Right lobe of liver (tissue), 6 donors: ENCODE measurements around the gene CYP3A4. TPM values are rescaled to one million over a fixed set of nuclear protein-coding genes. Genes with fewer than 3 reads are reported as not detected.

Experiments used
- ATAC-seq, 4 donors: fragments of 200-7000 bp; cut with Tn5 transposase; one replicate each; pipeline ENCODE4 v1.9.1; 2020; ENCODE audit warnings: mild to moderate bottlenecking in 4 of 4, moderate library complexity in 4 of 4
- DNase-seq, 3 donors: peaks; one replicate each; pipeline ENCODE4 v3.0.0-alpha.2; 2020
- H3K27ac ChIP-seq, 3 donors: fragments of 200-600 bp; one replicate each; pipeline ENCODE4 v1.8.0; 2022
- H3K27me3 ChIP-seq, 2 donors: fragments of 200-600 bp; one replicate each; pipeline ENCODE4 v1.8.0; 2022
- H3K36me3 ChIP-seq, 4 donors: fragments of 200-600 bp; sonication (generic) in 1 of 4; one replicate each; pipeline versions ENCODE4 v1.5.1 to v1.8.0; 2017 to 2022; ENCODE audit warnings: control low read depth in 1 of 4
- H3K4me1 ChIP-seq, 4 donors: fragments of 200-600 bp; sonication (generic) in 1 of 4; one replicate each; pipeline versions ENCODE4 v1.5.1 to v1.8.0; 2017 to 2022; ENCODE audit warnings: control low read depth in 1 of 4
- H3K4me3 ChIP-seq, 3 donors: fragments of 200-600 bp; one replicate each; pipeline ENCODE4 v1.8.0; 2022
- H3K9me3 ChIP-seq, 4 donors: fragments of 200-600 bp; sonication (generic) in 1 of 4; one replicate each; pipeline versions ENCODE4 v1.5.1 to v1.8.0; 2017 to 2022; ENCODE audit warnings: control low read depth in 1 of 4
- CTCF ChIP-seq, 4 donors: fragments of 200-600 bp in 3 of 4; fragments of 450-650 bp in 1 of 4; IDR thresholded peaks; one replicate each; pipeline versions ENCODE4 v1.5.1 to v1.8.0; 2016 to 2022; ENCODE audit warnings: antibody characterized with exemption in 4 of 4, mild to moderate bottlenecking in 2 of 4
- POLR2A ChIP-seq: fragments of 450-650 bp; IDR thresholded peaks from one replicate; pipeline ENCODE4 v1.6.1; 2017; ENCODE audit warnings: antibody characterized with exemption, mild to moderate bottlenecking
- WGBS: methylation state at CpG from one replicate; pipeline ENCODE4 v1.1.6; 2018; ENCODE audit warnings: low coverage, low lambda C conversion rate; ENCODE audit not compliant: insufficient coverage; ENCODE audit errors: missing lambda C conversion rate; 5-methylcytosine and 5-hydroxymethylcytosine counted together
- intact Hi-C, 2 donors: fragments of 100-400 bp; cut with DNase I; formaldehyde crosslinking; loops; one replicate each; pipeline versions ENCODE4 v1.11.2 to v1.14.1; 2022
- total RNA-seq, 6 experiments: library from RNA; depleted of rRNA in 2 of 6; stranded (reverse); fragments of >200 nt in 2 of 6; fragmentation: NEBNext Ultra II Directional in 3 of 6; extraction: Animal tissue kit (Norgen Biotek cat#: 25700) in 3 of 6; gene quantifications; one replicate each; pipeline versions ENCODE4 v1.1.0 to v1.2.4, GENCODE V29; 2016 to 2023
- donor health status: DM: no; HTN: yes; CAD: no.
- donor health status: DM: no; HTN: no; CAD: no.
- donor health status: DM: no; HTN: no; CAD: no.
- donor health status: DM: no; HTN: yes; CAD: no.
- donor health status: DM: no; HTN: yes; CAD: no.

CYP3A4 gene
- total RNA-seq, 6 experiments from 2014 or later = 443 to 12,747 (median 1,120) TPM

- ATAC-seq = no peak
- intact Hi-C loops = no loop called here
Observed at GRCh38 chr7:99791021-99791420, 7.0 kb upstream of the CYP3A4 start.

GRCh38 chr7:99790407-99790806 lies 6.4 kb upstream of the CYP3A4 start:
- peaks cover 0 to 91% (median 24%) of the 10 kb centered on the region in 4 donors for H3K4me1 ChIP-seq
- intact Hi-C loops = no loop called here
- no peaks in the 10 kb centered on the region for H3K9me3 ChIP-seq
- no peak for ATAC-seq
- H3K4me3 ChIP-seq = no peak overlapping the region
- peak overlapping the region; percentile 62 to 97 (median 93) for H3K27ac ChIP-seq
- TF ChIP-seq CTCF (IDR thresholded peaks at IDR 0.05) = no peak
- no peaks in the 10 kb centered on the region for H3K27me3 ChIP-seq
- no peak for DNase-seq
- 100% methylated on average over 1 of the region's 3 CpGs for WGBS
- H3K36me3 ChIP-seq = no peaks in the 10 kb centered on the region

More at GRCh38 chr7:99791021-99791420, 7.0 kb upstream of the CYP3A4 start:
- peaks cover 0 to 91% (median 26%) of the 10 kb centered on the region in 4 donors for H3K4me1 ChIP-seq
- H3K27me3 ChIP-seq = no peaks in the 10 kb centered on the region
- WGBS = 63% methylated on average over 1 of the region's 1 CpG
- H3K36me3 ChIP-seq = no peaks in the 10 kb centered on the region
- H3K27ac ChIP-seq = peak overlapping the region; percentile 62 to 97 (median 93)
- no peaks in the 10 kb centered on the region for H3K9me3 ChIP-seq
- no peak for DNase-seq
- H3K4me3 ChIP-seq = no peak overlapping the region
- no peak for TF ChIP-seq POLR2A
- TF ChIP-seq CTCF (IDR thresholded peaks at IDR 0.05) = no peak

GRCh38 chr7:99789441-99790070 lies 5.6 kb upstream of the CYP3A4 start:
- H3K4me3 ChIP-seq = no peak overlapping the region
- ATAC-seq = peak; percentile 6 to 51 (median 21)
- H3K9me3 ChIP-seq = no peaks in the 10 kb centered on the region
- peak overlapping the region; percentile 69 to 97 (median 93) for H3K27ac ChIP-seq
- 22% methylated on average over 4 of the region's 4 CpGs for WGBS
- intact Hi-C loops = no loop called here
- DNase-seq = no peak
- TF ChIP-seq CTCF (IDR thresholded peaks at IDR 0.05) = no peak
- TF ChIP-seq POLR2A = no peak
- H3K4me1 ChIP-seq = peaks cover 0 to 92% (median 23%) of the 10 kb centered on the region in 4 donors
- H3K27me3 ChIP-seq = no peaks in the 10 kb centered on the region
- H3K36me3 ChIP-seq = no peaks in the 10 kb centered on the region

GRCh38 chr7:99788554-99788953 lies 4.6 kb upstream of the CYP3A4 start:
- Histone ChIP-seq H3K4me1 (peaks cover 0 to 84% (median 18%) of the 10 kb centered on the region in 4 donors), H3K9me3 (no peaks in the 10 kb centered on the region), H3K4me3 (no peak overlapping the region), H3K27me3 (no peaks in the 10 kb centered on the region), H3K27ac (peak overlapping the region; percentile 69 to 97 (median 93)), H3K36me3 (peaks cover 0 to 2% (median 0%) of the 10 kb centered on the region in 4 donors)
- DNase-seq (no peak), ATAC-seq (peak in 1 of 4 donors; percentile 5)
- WGBS = 49% methylated on average over 2 of the region's 2 CpGs
- TF ChIP-seq POLR2A (no peak), CTCF (IDR thresholded peaks at IDR 0.05) (no peak)
- intact Hi-C loops = no loop called here
